ENCODE measurements around the gene GBE1.
"Not testable (repeated sequence)": the region's sequence is repeated elsewhere in the genome, so short reads cannot be mapped to it uniquely, and the experiment has no call there.

GBE1 gene

GRCh38 chr3:81752604-81753003 lies 8.8 kb downstream of the GBE1 start:
- DNase-seq: no peak

GRCh38 chr3:81749265-81749664 lies 12.2 kb downstream of the GBE1 start:
- no peak for DNase-seq

- not testable (repeated sequence) for DNase-seq
Measured at GRCh38 chr3:81747280-81747679, 14.2 kb downstream of the GBE1 start.

- DNase-seq: peak; percentile 20
Measured at GRCh38 chr3:81744366-81744765, 17.1 kb downstream of the GBE1 start.

GRCh38 chr3:81743096-81744025 lies 18.1 kb downstream of the GBE1 start:
- DNase-seq: peak; percentile 84

GRCh38 chr3:81742581-81742980 lies 18.9 kb downstream of the GBE1 start:
- DNase-seq: no peak

- DNase-seq: no peak
Measured at GRCh38 chr3:81741216-81741615, 20.2 kb downstream of the GBE1 start.

- DNase-seq: no peak
Measured at GRCh38 chr3:81740731-81741130, 20.7 kb downstream of the GBE1 start.

- no peak for DNase-seq
Measured at GRCh38 chr3:81735334-81735733, 26.1 kb downstream of the GBE1 start.

- no peak for DNase-seq
Measured at GRCh38 chr3:81734742-81735141, 26.7 kb downstream of the GBE1 start.

- peak; percentile 4 for DNase-seq
Measured at GRCh38 chr3:81732642-81733041, 28.8 kb downstream of the GBE1 start.

GRCh38 chr3:81728766-81729544 lies 32.5 kb downstream of the GBE1 start:
- DNase-seq: no peak

GRCh38 chr3:81726735-81727134 lies 34.7 kb downstream of the GBE1 start:
- no peak for DNase-seq

- no peak for DNase-seq
Measured at GRCh38 chr3:81726132-81726531, 35.3 kb downstream of the GBE1 start.

GRCh38 chr3:81723732-81724313 lies 37.6 kb downstream of the GBE1 start:
- peak; percentile 38 for DNase-seq

GRCh38 chr3:81718311-81718710 lies 43.1 kb downstream of the GBE1 start:
- no peak for DNase-seq

- DNase-seq: peak; percentile 67
Measured at GRCh38 chr3:81716870-81717509, 44.5 kb downstream of the GBE1 start.

- peak; percentile 37 for DNase-seq
Measured at GRCh38 chr3:81713031-81713430, 48.4 kb downstream of the GBE1 start.

GRCh38 chr3:81709606-81710005 lies 51.8 kb downstream of the GBE1 start:
- peak; percentile 31 for DNase-seq

- DNase-seq: peak; percentile 24
Measured at GRCh38 chr3:81707996-81708395, 53.4 kb downstream of the GBE1 start.

GRCh38 chr3:81702126-81702525 lies 59.3 kb downstream of the GBE1 start:
- no peak for DNase-seq

- DNase-seq: no peak
Measured at GRCh38 chr3:81699536-81700320, 61.7 kb downstream of the GBE1 start.

Data from OCI-M1 (cell line).